Esophagus muscularis mucosa (tissue), 3 donors: ENCODE results near the gene GAL3ST3.

ENCODE experiments used
- CTCF ChIP-seq, 3 experiments: fragments of 200-600 bp in 2 of 3; fragments of 450-650 bp in 1 of 3; sonication (generic) in 2 of 3; IDR thresholded peaks; one replicate each; pipeline ENCODE4 v1.5.1; 2017 to 2019; ENCODE audit warnings: antibody characterized with exemption in 3 of 3, mild to moderate bottlenecking in 2 of 3, moderate library complexity in 1 of 3
- POLR2AphosphoS5 ChIP-seq, 2 donors: sonication (generic); formaldehyde crosslinking; IDR thresholded peaks; one replicate each; pipeline ENCODE4 v1.6.1; 2017; ENCODE audit warnings: antibody characterized with exemption in 2 of 2

- TF ChIP-seq POLR2AphosphoS5 (IDR thresholded peaks at IDR 0.05) (no peak), CTCF (IDR thresholded peaks at IDR 0.05) (no peak)
Observed at GRCh38 chr11:66073669-66074068, 24.7 kb upstream of the GAL3ST3 start.
